ENCODE data around the gene C2orf42. TPM values are rescaled to one million over a fixed set of nuclear protein-coding genes. Genes with fewer than 3 reads are reported as not detected.
A peak's percentile ranks its signal among the peaks of the same experiment; 100 is the strongest.
"Not testable (repeated sequence)": the region's sequence is repeated elsewhere in the genome, so short reads cannot be mapped to it uniquely, and the experiment has no call there.

C2orf42 gene
- polyA plus RNA-seq (2011; rRNA removed) (9.8 and 12.1 TPM in 2 replicates), polyA minus RNA-seq (2011; rRNA and poly(A)+ RNA removed) (33.9 and 55.7 TPM in 2 replicates)

DNA sequence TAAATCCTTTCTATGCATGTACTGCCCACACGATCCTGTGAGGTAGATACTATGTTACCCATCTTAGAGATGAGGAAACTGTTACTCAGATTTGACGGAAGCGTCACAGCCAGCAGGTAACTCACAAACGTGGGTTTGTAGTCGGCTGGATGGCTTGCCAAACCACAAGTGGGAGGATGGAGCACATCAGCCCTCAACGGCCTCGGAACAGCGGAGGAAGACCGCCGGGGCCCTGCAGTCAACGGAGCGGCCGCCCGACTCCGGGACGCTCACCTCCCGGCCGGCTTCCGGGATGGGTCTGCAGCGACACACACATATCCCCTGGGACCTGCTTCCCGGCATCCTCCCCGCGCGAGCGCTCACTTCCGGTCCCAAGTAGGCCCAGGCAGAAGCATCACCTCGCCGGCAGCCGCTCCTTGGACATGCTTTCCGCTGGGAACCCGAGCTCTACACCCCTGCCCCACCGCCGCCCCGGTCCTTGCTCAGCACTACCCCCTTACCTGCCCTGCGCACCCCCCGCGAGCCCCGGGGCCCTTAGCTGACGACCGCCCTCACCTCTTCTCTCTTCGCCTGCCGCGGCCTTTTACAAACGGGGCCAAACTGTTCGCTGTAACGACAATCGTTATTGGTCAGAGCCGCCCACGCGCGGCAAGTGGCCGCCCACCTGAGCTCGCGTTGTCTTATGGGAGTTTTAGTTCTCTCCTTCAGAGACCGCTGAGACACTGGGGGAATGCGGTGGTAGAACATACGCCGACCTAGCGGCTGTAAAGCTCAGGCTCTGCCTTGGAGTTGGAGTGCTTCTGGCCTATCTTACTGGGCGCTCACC, at the start of gene C2orf42:
TSS of gene C2orf42 (minus strand) at position 602 of the 826 bp plus-strand sequence. CDS start 9,034 bp downstream, outside the sequence.
- ChIA-PET CTCF (interaction anchor here (0.6 to 1.2 kb wide), 4 partner anchors 10 to 374 kb away, joined by 3 to 4 read pairs (median 3); no protein-coding TSS in a partner anchor), POLR2A (interaction anchor here (0.7 to 1.0 kb wide), 2 partner anchors 11 to 24 kb away, joined by 3 to 4 read pairs; no protein-coding TSS in a partner anchor)
- peak; percentile 87 for DNase-seq (ENCODE audit: low read depth)
- Histone ChIP-seq H3K36me3 (ENCODE audit: control insufficient read depth, insufficient read depth, low read length) (no peaks in the 10 kb centered on the region), H3K27me3 (ENCODE audit: control insufficient read depth, insufficient read depth, low read length) (no peaks in the 10 kb centered on the region), H3K4me3 (ENCODE audit: low read depth, low read length) (peak within 1 kb of the TSS; percentile 76)
- TF ChIP-seq, protein P1, sequence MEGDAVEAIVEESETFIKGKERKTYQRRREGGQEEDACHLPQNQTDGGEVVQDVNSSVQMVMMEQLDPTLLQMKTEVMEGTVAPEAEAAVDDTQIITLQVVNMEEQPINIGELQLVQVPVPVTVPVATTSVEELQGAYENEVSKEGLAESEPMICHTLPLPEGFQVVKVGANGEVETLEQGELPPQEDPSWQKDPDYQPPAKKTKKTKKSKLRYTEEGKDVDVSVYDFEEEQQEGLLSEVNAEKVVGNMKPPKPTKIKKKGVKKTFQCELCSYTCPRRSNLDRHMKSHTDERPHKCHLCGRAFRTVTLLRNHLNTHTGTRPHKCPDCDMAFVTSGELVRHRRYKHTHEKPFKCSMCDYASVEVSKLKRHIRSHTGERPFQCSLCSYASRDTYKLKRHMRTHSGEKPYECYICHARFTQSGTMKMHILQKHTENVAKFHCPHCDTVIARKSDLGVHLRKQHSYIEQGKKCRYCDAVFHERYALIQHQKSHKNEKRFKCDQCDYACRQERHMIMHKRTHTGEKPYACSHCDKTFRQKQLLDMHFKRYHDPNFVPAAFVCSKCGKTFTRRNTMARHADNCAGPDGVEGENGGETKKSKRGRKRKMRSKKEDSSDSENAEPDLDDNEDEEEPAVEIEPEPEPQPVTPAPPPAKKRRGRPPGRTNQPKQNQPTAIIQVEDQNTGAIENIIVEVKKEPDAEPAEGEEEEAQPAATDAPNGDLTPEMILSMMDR (IDR thresholded peaks at IDR 0.05; ENCODE audit: insufficient read depth, low read depth, low read length): peak; percentile 37

DNA sequence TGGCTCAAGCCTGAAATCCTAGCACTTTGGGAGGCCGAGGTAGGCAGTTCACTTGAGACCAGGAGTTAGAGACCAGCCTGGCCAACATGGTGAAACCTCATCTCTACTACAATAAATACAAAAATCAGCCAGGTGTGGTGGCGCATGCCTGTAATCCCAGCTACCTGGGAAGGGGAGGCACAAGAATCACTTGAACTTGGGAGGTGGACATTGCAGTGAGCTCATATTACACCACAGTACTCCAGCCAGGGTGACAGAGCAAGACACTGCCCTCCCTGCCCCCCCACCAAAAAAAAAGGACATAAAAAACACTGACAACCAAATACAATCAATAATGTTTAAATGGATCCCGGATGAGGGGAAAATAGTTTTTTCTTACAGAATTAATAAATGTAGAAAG, 49.8 kb upstream of the C2orf42 start:
- Histone ChIP-seq H3K27me3 (ENCODE audit: control insufficient read depth, insufficient read depth, low read length) (no peaks in the 10 kb centered on the region), H3K4me3 (ENCODE audit: low read depth, low read length) (no peak overlapping the region), H3K36me3 (ENCODE audit: control insufficient read depth, insufficient read depth, low read length) (no peaks in the 10 kb centered on the region; the same call in 1 of the 2 replicates)
- no peak for DNase-seq (ENCODE audit: low read depth)
- POLR2A ChIA-PET: no interaction called here
- CTCF ChIA-PET: interaction anchor here (0.9 kb wide), 1 partner anchor 17 kb away, joined by 3 read pairs; no protein-coding TSS in a partner anchor
- TF ChIP-seq, protein P1 (IDR thresholded peaks at IDR 0.05; ENCODE audit: insufficient read depth, low read depth, low read length): no peak

DNA sequence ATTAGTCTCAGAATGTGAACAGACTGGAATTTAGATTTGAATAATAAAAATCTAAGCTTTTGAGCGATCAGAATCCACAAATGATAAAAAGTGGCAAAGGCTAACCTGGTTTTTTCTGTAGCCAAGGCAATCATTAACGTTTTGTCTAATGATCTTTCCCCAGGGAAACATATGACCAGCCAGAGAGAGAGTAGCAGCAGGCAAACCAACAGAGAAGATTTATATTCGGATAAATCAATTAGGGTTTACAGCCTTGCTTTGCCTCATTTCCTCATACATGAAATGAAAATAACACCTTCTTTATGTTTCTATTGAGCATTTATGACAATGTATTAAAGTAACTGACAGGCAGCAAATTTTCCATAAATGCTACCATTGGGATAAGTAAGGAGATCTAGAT, 43.1 kb upstream of the C2orf42 start:
- no peak overlapping the region for H3K4me3 ChIP-seq (ENCODE audit: low read depth, low read length)
- ChIA-PET POLR2A (no interaction called here), CTCF (no interaction called here)
- TF ChIP-seq, protein P1 (IDR thresholded peaks at IDR 0.05; ENCODE audit: insufficient read depth, low read depth, low read length): no peak
- no peaks in the 10 kb centered on the region for H3K27me3 ChIP-seq (ENCODE audit: control insufficient read depth, insufficient read depth, low read length)
- H3K36me3 ChIP-seq (ENCODE audit: control insufficient read depth, insufficient read depth, low read length): peaks cover 3% of the 10 kb centered on the region
- DNase-seq (ENCODE audit: low read depth): no peak

DNA sequence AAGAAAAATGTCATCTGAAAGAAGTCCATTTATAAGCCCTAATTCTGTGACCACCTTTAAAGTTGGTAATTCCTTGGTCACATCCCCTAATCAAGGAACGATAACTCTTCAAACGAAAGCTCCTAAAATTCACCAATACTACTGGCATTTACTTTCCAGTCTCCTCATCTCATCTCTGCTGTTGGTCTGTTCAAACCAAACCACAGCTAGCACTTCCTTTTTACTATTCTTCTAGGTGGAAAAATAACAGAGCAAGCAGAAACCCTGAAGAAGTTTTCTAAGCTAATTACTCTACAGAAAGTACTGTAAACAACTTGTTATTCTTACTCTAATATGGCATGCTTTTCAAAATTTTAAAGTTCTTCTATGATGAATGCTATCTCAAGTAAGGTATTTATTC, 36.0 kb upstream of the C2orf42 start:
- TF ChIP-seq, protein P1 (IDR thresholded peaks at IDR 0.05; ENCODE audit: insufficient read depth, low read depth, low read length): no peak
- no peak for DNase-seq (ENCODE audit: low read depth)
- peaks cover 7% of the 10 kb centered on the region for H3K36me3 ChIP-seq (ENCODE audit: control insufficient read depth, insufficient read depth, low read length)
- no peaks in the 10 kb centered on the region for H3K27me3 ChIP-seq (ENCODE audit: control insufficient read depth, insufficient read depth, low read length)
- H3K4me3 ChIP-seq (ENCODE audit: low read depth, low read length): no peak overlapping the region
- ChIA-PET CTCF (interaction anchor here (0.6 to 1.4 kb wide), 3 partner anchors 10 to 999 kb away, joined by 3 to 4 read pairs (median 3); partner anchors contain the start of gene FAM136A), POLR2A (no interaction called here)

DNA sequence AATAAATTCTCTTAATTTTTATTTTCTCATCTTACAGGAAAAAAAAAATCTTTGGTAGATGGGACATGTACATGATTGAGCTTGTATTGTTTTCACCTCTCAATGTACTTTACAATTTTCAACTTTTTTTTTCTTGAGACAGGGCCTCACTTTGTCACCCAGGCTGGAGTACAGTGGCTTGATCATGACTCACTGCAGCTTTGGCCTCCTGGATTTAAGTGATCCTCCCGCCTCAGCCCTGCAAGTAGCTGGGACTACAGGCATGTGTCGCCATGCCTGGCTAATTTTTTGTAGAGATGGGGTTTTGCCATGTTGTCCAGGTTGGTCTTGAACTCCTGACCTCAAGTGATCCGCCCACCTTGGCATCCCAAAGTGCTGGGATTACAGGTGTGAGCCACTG, 32.5 kb upstream of the C2orf42 start:
- POLR2A ChIA-PET, CTCF ChIA-PET: not testable (repeated sequence)

More for the DNA sequence above, 32.5 kb upstream of the C2orf42 start:
- peaks cover 10% of the 10 kb centered on the region for H3K36me3 ChIP-seq (ENCODE audit: control insufficient read depth, insufficient read depth, low read length)
- H3K4me3 ChIP-seq (ENCODE audit: low read depth, low read length); DNase-seq (ENCODE audit: low read depth); H3K27me3 ChIP-seq (ENCODE audit: control insufficient read depth, insufficient read depth, low read length): not testable (repeated sequence)

All from BJ (cell line).